MG63 (cell line): ENCODE measurements around the gene CIZ1. TPM values are rescaled to one million over a fixed set of nuclear protein-coding genes. Genes with fewer than 3 reads are reported as not detected.
A peak's percentile ranks its signal among the peaks of the same experiment; 100 is the strongest.
"Not testable (repeated sequence)": the region's sequence is repeated elsewhere in the genome, so short reads cannot be mapped to it uniquely, and the experiment has no call there.

Source experiments
- DNase-seq: peaks from one replicate; pipeline ENCODE4 v3.0.0-alpha.2; 2020
- H3K27me3 ChIP-seq: fragments of 250-450 bp; sonication (Bioruptor Pico); 2 replicates; pipeline ENCODE4 v1.5.1; 2020; ENCODE audit warnings: mild to moderate bottlenecking, moderate library complexity
- H3K36me3 ChIP-seq: fragments of 250-450 bp; sonication (Bioruptor Pico); 2 replicates; pipeline ENCODE4 v1.5.1; 2020; ENCODE audit warnings: mild to moderate bottlenecking, moderate library complexity
- H3K4me3 ChIP-seq: fragments of 250-450 bp; sonication (Bioruptor Pico); 2 replicates; pipeline ENCODE4 v1.5.1; 2020; ENCODE audit warnings: mild to moderate bottlenecking, moderate library complexity
- H3K9me3 ChIP-seq: fragments of 250-450 bp; sonication (Bioruptor Pico); 2 replicates; pipeline ENCODE4 v1.5.1; 2020; ENCODE audit warnings: mild to moderate bottlenecking, moderate library complexity
- total RNA-seq: library from RNA; depleted of rRNA; stranded (reverse); fragments of >200 nt; shearing (Covaris generic); gene quantifications from 2 replicates; pipeline ENCODE4 v1.2.3, GENCODE V29; 2014; ENCODE audit warnings: low replicate concordance

The CIZ1 gene
- total RNA-seq, 1 experiment from 2014 or later = 12.2 TPM

DNA sequence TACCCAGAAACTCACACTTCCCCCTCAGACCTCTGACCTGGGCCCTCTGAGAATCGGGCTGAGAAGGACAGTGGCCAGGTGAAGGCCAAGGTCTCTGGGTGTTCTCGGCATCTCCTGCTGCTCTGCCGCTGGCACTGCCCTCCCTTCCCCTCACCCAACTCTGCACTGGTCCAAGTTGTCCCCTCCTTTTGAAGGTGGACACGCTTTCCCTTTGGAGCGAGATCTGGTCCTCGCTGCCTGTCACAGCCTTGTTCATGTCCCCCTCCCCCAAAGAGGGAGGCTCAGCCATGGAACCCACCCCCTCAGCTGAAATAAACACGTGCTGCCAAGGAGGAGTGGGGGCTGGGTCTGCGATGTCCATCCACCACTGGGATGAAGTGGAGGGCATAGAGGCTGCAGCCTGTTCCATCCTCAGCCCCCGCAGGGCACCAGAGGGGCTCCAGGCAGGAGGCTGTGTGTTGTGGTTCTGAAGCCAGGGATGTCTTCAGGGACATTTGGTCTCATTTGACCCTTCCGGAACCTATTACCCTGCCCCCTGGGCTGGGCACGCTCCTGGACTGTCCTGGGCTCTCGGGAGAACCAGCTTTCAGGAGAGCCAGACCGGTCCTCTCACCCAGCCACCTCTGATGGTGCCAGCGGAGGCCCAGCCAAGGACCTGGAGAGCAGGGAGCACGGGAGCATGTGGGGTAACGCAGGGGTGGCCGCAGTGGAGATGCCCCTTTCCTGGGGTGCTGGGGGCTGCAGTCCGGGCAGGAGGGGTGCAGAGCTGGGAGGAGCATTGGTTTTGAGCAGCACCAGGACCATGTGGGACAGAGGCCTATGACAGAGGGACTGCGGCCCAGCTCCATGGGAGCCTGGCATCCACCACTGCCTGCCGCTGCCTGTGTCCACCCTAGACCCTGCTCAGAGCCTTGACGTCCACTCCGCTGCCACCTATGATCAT lies 46.9 kb downstream of the CIZ1 start:
- Histone ChIP-seq H3K27me3 (no peaks in the 10 kb centered on the region), H3K36me3 (no peaks in the 10 kb centered on the region), H3K9me3 (no peaks in the 10 kb centered on the region), H3K4me3 (no peak overlapping the region)
- no peak for DNase-seq

DNA sequence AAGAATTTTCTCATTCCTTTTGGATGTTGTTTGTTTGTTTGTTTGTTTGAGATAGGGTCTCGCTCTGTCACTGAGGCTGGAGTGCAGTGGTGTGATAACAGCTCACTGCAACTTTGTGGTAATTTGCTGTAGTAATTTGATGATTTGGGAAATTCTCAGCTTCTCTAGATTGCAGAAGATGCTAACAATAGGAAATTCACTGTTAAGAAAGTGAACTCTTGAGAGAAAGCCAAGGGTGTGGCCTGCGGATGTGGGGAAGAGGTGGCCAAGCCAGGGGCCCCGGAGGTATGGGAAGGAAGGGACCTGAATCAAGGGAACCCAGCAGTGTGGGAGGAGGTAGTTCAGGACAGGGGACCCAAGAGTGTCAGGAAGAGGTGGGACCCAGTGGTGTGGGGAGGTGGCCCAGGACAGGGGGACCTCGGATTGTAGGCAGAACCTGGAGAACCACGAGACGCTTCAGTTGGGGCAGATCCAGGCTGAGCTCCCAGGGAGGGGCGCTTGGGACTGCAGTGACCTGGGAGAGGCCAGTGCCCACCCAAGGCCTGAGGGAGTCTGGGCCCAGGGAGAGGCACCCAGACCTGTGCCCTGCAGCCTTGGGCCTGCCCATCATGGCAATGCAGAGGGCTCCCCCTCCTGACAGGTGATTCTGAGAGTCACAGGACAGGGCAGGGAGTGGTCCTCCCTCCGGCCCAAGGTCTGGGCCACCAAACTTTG lies 47.7 kb downstream of the CIZ1 start:
- DNase-seq = no peak
- no peaks in the 10 kb centered on the region for H3K36me3 ChIP-seq
- H3K4me3 ChIP-seq = no peak overlapping the region
- no peaks in the 10 kb centered on the region for H3K9me3 ChIP-seq
- H3K27me3 ChIP-seq = no peaks in the 10 kb centered on the region

DNA sequence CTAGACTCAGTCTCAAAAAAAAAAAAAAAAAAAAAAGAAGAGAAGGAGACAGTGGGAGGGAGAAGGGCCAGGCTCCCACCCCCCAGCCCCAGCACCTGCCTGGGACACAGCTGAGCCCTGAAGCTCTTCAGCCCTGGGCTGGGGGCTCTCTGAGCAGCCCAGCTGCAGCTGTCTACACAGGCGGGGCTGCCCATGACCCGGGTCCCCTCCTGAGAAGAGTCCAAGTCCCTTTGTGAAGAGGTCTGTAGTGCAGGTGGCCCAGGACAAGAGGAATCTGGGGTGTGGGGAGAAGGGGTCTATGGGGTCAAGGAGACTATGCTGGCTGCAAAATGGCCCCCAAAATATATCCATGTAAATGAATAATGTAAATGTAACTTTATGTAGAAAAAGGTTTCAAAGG lies 48.8 kb downstream of the CIZ1 start:
- H3K4me3 ChIP-seq = no peak overlapping the region
- no peak for DNase-seq
- H3K27me3 ChIP-seq = no peaks in the 10 kb centered on the region
- no peaks in the 10 kb centered on the region for H3K9me3 ChIP-seq
- no peaks in the 10 kb centered on the region for H3K36me3 ChIP-seq

DNA sequence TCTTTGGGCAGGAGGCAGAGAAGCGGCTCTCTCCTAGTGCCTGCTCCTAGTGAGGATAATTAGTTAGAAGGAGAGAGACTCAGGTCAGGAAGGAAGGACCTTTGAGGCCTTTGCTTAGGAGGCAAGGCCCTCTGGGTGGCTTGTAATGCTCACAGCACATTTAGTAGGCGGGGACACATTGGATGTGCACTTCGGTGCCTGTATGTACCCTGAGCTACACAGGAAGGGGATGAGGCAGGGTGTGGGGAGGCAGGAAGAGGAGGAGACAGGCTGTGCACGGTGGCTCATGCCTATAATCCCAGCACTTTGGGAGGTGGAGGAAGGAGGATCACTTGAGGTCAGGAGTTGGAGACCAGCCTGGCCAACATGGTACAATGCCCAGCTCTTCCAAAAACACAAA lies 49.3 kb downstream of the CIZ1 start:
- DNase-seq = no peak

DNA sequence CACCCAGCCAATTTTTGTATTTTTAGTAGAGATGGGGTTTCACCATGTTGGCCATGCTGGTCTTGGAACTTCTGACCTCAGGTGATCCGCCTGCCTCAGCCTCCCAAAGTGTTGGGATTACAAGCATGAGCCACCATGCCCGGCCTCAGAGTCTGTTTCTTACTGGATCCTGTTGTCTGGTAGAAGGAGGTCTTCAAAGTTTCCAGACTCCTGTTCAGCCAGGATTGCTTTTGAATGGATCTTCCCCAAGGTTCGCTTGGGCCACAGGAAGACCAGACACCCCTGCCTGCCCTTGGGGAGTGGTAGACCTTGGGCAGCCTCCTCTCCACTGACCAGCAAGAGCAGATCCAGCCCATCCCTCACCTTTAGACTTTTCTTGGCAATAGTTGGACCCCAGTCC lies 49.8 kb downstream of the CIZ1 start:
- Histone ChIP-seq H3K27me3 (no peaks in the 10 kb centered on the region), H3K9me3 (no peaks in the 10 kb centered on the region), H3K4me3 (no peak overlapping the region), H3K36me3 (no peaks in the 10 kb centered on the region)
- no peak for DNase-seq

More for the DNA sequence above, 49.3 kb downstream of the CIZ1 start:
- no peaks in the 10 kb centered on the region for H3K9me3 ChIP-seq
- no peak overlapping the region for H3K4me3 ChIP-seq
- H3K36me3 ChIP-seq = no peaks in the 10 kb centered on the region
- H3K27me3 ChIP-seq = no peaks in the 10 kb centered on the region

DNA sequence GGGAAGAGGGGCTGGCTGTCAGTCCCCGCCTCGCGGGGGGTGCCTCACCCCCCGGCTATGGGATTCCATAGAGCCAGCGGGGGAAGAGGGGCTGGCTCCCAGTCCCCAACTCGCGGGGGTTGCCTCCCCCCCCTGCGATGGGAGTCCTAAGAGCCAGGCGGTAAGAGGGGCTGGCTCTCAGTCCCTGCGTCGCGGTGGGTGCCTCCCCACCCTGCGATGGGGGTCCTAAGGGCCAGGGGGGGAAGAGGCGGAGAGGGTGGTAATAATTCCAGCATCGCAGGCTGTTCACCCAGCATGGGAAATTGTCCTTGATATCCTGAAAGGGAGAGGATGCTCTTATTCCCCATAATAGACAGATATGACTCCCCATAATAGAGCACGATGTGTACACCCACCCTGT lies 51.8 kb downstream of the CIZ1 start:
- no peak for DNase-seq
- H3K9me3 ChIP-seq = no peaks in the 10 kb centered on the region
- no peaks in the 10 kb centered on the region for H3K27me3 ChIP-seq
- H3K36me3 ChIP-seq = no peaks in the 10 kb centered on the region
- H3K4me3 ChIP-seq = no peak overlapping the region

DNA sequence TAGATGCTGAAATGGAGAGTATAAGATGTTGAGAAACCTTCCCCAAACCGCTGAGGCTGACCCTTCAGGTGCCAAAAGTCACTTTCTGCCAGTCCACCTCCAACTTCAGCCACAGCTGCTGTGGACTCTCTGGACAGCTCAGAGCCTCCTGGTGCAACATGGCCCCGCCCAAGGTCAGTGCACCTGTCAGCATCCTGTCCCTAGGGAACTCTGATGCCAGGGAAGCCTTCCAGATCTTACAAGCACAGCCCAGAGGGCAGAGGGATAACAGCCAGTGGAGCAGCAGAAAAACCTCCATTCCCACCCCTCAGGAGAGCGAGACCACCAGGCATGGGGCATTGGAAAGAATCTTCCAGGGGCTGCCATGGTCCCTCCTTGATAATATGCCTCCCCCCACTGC lies 53.4 kb downstream of the CIZ1 start:
- H3K4me3 ChIP-seq = no peak overlapping the region
- H3K9me3 ChIP-seq = no peaks in the 10 kb centered on the region
- no peaks in the 10 kb centered on the region for H3K36me3 ChIP-seq
- H3K27me3 ChIP-seq = no peaks in the 10 kb centered on the region
- no peak for DNase-seq

DNA sequence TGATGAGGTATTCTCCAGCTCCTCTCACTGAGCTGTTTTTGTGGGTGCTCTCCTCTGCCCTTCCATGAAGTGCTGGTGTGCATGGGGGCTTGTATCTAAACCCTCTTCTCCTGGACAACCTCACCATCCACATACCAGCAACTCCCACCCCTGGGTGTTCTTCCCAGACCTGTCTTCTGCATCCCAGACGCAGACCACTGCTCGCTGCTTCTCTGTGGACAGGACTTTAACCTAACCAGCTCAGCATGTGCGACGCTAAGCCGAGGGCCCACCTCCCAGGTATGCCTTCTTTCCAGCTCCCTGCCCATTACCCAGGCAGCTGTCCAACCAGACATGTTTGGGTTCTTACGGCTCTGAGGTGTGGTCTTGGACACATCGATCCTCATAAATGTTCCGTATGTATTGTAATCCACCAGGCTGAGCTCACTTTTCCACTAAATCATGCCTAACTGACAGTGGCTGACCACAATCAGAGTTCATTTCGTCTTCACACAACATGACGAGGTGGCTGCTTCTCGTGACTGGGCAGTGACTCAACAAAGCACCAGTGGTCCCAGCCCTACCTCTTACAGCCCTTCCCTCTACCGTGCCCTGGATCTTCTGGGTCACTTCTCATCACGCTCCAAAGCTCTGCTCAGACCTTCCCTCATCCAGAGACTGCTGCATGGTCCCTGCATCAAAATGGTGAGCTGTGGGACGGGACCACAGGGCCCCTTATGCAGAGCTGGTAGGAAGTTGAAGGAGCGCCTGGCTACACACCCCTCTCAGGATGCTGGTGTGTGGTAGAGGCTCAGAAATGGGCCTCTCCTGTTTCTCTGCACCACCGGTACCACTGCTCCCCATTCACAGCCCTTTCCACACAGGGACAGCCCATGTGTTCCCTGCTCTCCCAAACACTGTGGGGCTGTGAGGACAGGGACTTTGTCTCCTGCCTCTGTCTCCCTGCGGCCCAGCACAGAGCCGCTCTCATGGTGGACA lies 54.3 kb downstream of the CIZ1 start:
- H3K9me3 ChIP-seq = no peaks in the 10 kb centered on the region

DNA sequence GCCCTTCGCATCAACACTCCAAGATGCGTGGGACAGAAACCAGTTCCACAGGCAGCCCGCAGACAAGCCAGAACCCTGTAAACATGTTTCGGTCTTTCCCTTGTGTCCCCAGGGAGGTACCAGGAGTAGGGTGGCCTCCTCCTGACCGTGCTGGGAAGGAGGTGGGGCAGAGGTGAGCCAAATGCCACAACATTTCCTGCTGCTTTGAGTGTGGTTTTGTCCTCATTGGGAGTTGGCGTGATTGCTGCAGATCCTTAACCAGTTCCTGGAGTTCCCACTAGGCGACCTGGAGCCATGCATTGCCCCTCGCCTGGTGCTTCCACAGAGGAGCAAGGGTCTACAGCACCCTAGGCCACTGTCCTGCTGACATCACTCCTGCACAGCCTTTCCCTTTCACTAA lies 55.8 kb downstream of the CIZ1 start:
- H3K9me3 ChIP-seq, H3K36me3 ChIP-seq, H3K27me3 ChIP-seq, H3K4me3 ChIP-seq, DNase-seq: not testable (repeated sequence)

More for the DNA sequence above, 54.3 kb downstream of the CIZ1 start:
- no peak for DNase-seq
- Histone ChIP-seq H3K27me3 (no peaks in the 10 kb centered on the region), H3K36me3 (no peaks in the 10 kb centered on the region), H3K4me3 (no peak overlapping the region)

DNA sequence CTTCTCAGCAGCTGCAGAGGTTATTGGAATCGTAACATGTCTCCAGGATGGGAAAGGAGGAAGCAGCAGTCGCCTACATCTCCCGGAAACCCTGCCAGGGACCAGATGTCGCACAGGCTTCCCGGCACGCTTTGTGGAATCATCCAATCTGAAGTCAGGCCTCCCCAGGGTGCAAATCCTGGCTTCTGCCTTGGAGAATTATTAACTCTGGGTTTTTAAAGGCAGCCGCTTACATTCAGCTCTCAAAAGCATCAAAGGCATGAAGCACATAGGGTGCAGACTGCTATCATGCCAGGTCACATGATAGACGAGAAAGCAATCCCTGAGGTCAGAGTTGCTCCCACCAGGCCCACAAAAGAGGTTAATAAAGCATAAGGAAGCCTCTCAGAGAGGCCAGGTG lies 59.2 kb downstream of the CIZ1 start:
- not testable (repeated sequence) for H3K9me3 ChIP-seq, H3K27me3 ChIP-seq, DNase-seq, H3K4me3 ChIP-seq, H3K36me3 ChIP-seq

DNA sequence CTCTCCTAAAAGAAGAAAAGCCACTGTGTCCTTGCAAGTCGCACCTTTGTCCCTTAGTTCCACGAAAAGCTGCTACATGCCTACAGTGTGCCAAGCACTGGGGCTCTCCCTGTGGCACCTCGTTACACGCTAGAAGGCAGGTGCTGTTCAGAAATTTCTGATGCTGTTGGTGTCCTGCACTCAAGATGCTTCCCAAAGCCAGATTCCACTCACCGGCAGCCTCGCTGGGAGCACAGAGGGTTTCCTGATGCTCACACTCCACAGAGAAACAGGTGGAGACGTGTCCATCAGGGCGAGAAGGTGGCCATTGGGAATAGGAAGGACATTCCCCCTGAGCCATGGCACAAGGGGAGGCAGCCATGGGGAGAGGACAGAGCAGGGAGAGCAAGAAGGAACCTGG lies 60.0 kb downstream of the CIZ1 start:
- not testable (repeated sequence) for DNase-seq, H3K27me3 ChIP-seq, H3K4me3 ChIP-seq, H3K36me3 ChIP-seq, H3K9me3 ChIP-seq

DNA sequence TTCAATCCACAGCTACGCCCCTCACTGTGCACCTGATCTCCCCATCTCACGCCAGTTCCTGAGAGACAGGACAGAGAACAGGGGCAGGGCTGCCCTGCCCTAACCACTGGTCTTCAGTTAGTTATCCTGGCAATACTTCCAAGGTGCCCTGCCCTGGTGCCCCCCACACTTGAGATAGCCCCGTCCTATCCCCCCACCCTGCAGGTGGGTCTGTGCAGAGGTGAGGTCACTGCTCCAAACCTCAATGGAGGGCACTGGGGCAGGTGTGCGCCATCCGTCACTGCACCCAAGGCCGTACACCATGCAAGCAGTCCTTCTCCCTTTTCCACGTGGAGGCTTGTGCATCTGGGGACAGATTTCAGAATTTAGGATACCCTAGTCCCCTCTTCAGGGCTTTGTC lies 60.7 kb downstream of the CIZ1 start:
- H3K36me3 ChIP-seq, H3K4me3 ChIP-seq, DNase-seq, H3K9me3 ChIP-seq, H3K27me3 ChIP-seq: not testable (repeated sequence)

DNA sequence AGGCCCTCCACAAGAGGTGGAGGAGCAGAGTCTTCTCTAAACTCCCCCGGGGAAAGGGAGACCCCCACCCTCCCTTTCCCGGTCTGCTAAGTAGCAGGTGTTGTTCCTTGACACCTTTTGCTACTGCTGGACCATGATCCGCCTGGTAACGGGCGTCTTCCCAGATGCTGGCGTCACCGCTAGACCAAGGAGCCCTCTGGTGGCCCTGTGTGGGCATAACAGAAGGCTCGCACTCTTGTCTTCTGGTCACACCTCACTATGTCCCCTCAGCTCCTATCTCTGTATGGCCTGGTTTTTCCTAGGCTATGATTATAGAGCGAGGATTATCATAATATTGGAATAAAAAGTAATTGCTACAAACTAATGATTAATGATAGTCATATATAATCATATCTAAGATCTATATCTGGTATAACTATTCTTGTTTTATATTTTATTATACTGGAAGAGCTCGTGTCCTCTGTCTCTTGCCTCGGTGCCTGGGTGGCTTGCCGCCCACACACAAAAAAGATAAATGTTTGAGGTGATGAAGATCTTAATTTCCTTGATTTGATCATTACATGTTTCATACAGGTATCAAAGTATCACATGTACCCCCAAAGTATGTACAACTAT lies 61.3 kb downstream of the CIZ1 start:
- peak; percentile 42 for DNase-seq
- not testable (repeated sequence) for H3K9me3 ChIP-seq, H3K27me3 ChIP-seq, H3K4me3 ChIP-seq, H3K36me3 ChIP-seq

DNA sequence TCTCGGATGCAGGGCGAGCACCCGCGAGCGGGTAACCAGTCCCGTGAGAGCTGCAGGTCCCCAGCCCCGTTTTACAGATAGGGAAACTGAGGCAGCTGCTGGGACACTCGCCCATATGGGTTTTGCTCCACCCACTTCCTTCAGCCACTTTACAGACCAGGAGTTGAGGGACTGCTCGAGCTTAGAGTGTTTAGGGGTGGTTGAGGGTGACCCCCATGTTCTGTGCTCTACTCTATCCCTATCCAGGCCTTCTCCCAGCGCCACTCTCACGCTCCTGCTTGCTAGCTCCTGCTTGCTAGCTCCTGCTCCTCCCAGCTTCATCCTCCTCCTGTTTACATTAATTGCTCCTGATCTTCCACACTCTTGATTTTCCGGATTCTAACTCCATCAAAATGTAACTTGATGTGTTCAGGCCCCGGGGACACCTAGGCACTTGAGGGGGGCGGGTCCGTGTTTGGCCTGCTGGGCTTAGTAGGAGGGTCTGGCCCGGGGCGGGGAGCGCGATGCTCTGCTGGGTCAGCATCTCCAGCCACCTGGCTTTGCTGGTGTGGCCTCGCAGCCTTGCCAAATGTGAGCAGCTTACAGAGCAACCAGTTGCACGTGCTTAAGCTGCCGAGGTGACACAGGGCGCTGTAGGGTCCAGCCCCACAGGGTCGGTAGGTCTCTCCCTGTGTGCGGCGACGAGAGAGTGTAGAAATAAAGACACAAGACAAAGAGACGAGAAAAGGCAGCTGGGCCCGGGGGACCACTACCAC lies 62.4 kb downstream of the CIZ1 start:
- no peaks in the 10 kb centered on the region for H3K9me3 ChIP-seq
- peaks cover 16% of the 10 kb centered on the region for H3K36me3 ChIP-seq
- DNase-seq = no peak
- peak overlapping the region; percentile 81 for H3K4me3 ChIP-seq
- no peaks in the 10 kb centered on the region for H3K27me3 ChIP-seq

DNA sequence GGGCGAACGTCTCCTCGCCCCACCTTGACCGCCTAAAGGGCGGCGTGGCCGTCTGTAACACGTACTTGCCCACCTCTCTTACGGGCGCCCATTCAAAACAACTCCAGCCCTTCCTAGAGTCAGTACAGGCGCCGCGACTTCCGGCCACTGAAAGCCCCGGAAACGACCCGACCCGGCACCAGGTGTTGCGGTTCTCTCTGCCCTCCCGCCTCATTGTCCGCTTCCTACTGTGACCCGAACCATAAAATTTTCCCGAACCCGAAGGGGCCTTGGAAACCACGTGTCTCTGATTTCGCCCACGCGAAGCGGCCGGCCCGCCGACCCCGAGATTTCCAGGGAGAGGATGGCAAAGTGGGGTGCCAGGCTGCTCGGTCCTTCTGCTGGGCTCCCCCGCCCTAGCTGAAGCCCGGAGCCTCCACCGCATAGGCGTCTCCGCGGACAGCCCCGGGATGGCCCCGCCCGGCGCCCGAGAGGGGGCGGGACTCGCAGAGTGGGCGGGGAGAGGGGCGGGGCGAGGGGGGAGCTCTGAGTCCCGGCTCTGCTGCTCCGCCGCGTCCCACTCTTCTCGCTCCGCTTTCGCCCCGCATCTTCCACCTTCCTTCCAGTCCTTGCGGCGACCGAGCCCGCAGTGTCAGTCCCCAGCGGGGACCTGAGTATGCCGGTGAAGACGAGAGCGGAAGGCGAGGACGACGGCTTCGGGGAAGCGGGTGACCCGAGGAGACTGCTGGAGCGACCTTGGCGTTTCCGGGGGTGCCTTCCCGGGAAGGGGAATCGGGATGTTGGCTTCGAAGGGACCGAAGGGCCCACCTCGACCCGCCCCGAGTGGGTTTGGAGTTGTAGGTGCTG lies 63.2 kb downstream of the CIZ1 start:
- DNase-seq = peak; percentile 85
- Histone ChIP-seq H3K4me3 (peak overlapping the region; percentile 81), H3K27me3 (no peaks in the 10 kb centered on the region), H3K9me3 (no peaks in the 10 kb centered on the region), H3K36me3 (peaks cover 17% of the 10 kb centered on the region)
